Right renal pelvis (tissue), 4 donors: ENCODE data around the gene TFDP1. TPM values are rescaled to one million over a fixed set of nuclear protein-coding genes. Genes with fewer than 3 reads are reported as not detected.

Experiments
- DNase-seq, 4 donors: peaks; one replicate each; pipeline ENCODE4 v3.0.0-alpha.2; 2013; ENCODE audit warnings: low read depth in 4 of 4, low spot score in 3 of 4, missing footprints in 1 of 4
- polyA plus RNA-seq, 4 donors: library from polyadenylated mRNA; unstranded; fragments of 120-200 nt; gene quantifications; one replicate each; pipeline ENCODE4 v1.2.1, GENCODE V29; 2013; ENCODE audit not compliant: insufficient read length in 4 of 4

The TFDP1 gene
- polyA plus RNA-seq, 4 donors = 85.0 to 101 (median 90.7) TPM

GRCh38 chr13:113628291-113629270, 44.0 kb downstream of the TFDP1 start:
- no peak for DNase-seq

GRCh38 chr13:113629866-113630265, 45.3 kb downstream of the TFDP1 start:
- no peak for DNase-seq

- no peak for DNase-seq
Measured at GRCh38 chr13:113630296-113630695, 45.7 kb downstream of the TFDP1 start.

DNA sequence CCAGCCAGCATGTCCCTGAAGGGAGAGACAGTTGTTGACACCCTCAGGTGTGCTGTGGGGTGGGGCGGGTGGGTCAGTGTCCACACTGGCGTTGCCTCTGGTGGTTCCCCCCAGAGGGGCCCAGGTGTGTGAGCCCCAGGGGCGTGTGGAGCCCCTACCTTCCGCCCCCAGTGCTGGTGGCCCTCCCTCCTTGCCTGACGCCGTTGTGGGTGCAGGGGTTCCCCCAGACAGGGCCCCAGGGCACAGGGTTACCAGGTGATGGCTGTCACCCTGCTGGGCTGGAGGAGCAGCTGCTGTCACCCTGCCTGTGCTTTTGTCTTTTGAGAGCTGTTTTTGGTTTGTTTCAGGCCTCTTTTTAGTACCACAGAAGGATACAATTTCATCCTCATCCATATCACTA, 46.3 kb downstream of the TFDP1 start:
- DNase-seq = no peak

DNA sequence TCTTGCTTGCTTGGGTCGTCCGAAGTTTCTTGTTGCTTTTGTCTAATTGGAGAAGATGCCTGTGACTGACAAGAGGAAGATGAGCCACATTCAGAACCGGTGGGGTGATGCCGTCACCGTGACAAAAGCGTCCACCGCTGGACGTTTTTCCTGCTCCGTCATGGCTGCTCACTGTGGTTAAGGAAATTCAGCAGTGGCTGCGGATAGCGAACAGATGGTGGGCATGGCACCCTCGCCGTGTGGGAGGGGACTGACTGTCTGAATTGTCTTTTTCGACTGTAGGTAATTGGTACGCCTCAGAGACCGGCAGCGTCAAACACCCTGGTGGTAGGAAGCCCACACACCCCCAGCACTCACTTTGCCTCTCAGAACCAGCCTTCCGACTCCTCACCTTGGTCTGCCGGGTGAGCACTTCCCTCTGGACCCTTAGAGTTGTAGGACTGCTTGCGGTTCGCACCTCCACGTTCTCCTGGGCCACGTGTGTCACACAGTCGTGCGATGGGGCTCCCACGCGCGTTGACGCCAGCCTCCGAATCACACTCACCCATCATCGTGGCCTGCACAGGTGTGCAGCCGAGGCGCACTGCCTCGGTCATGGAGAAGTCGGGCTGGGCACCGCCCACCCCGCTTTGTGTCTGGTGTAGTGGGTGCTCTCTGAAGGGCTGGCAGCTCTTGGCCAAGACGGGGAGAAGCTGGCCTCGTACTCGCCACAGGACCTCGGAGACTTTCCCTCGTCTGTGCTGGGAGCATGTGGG, 47.0 kb downstream of the TFDP1 start:
- no peak for DNase-seq

DNA sequence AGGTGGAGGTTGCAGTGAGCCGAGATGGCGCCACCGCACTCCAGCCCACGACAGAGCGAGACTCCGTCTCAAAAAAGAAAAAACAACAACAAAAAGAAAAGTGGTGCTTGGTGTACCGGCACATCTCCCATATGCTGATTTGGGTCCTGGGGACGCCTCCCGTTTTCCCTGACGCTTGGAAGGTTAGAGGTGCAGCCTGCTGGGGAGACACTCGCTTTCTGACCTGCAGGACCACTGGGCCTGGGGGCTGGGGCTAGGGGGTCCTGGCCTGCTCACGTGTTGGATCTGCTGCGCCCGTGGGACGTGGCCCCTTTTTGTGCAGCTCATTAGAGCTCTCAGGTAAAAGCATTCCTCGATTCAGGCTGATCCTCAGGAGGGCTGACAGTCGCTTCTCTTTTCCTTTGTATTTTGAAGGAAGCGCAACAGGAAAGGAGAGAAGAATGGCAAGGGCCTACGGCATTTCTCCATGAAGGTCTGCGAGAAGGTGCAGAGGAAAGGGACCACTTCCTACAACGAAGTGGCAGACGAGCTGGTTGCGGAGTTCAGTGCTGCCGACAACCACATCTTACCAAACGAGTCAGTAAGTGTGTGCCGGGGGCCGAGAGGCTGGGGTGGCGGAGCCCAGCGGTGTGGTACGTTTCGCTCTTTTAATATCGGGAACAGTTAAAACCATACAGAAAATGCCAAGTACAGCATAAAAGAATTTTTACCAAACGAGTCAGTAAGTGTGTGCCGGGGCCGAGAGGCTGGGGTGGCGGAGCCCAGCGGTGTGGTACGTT, 48.3 kb downstream of the TFDP1 start:
- DNase-seq = no peak

DNA sequence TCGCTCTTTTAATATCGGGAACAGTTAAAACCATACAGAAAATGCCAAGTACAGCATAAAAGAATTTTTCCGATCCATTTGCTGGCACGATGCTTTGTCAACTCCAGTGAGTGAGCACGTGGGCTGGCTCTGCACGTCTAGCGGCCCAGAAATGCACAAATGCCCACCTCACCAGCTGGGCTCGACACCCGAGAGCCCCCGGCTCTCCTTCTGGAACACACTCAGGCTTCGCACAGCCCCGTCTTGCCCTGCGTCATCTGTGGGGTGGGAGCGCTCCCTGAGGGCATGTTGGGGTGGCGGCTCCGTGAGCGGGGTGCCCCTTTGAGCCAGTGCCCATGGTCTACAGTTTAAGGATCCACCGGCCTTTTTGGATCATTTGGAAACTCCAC, 48.9 kb downstream of the TFDP1 start:
- DNase-seq = no peak

GRCh38 chr13:113634279-113635047, 49.9 kb downstream of the TFDP1 start:
- no peak for DNase-seq

GRCh38 chr13:113635048-113635420, 50.5 kb downstream of the TFDP1 start:
- no peak for DNase-seq

DNA sequence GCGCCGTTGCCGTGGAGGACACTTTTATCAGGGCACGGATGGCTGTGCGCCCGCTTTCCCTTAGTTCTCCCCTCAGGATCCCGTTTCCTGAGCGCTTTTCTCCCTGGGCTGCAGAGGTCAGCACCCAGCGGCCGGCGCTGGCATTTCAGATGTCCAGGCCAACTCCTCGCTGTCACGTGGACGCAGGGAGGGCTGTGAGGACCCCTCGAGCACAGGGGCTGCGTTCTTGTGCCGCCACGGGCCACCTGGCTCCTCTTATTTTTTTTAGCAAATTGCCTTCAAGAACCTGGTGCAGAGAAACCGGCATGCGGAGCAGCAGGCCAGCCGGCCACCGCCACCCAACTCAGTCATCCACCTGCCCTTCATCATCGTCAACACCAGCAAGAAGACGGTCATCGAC, 51.2 kb downstream of the TFDP1 start:
- DNase-seq = no peak

DNA sequence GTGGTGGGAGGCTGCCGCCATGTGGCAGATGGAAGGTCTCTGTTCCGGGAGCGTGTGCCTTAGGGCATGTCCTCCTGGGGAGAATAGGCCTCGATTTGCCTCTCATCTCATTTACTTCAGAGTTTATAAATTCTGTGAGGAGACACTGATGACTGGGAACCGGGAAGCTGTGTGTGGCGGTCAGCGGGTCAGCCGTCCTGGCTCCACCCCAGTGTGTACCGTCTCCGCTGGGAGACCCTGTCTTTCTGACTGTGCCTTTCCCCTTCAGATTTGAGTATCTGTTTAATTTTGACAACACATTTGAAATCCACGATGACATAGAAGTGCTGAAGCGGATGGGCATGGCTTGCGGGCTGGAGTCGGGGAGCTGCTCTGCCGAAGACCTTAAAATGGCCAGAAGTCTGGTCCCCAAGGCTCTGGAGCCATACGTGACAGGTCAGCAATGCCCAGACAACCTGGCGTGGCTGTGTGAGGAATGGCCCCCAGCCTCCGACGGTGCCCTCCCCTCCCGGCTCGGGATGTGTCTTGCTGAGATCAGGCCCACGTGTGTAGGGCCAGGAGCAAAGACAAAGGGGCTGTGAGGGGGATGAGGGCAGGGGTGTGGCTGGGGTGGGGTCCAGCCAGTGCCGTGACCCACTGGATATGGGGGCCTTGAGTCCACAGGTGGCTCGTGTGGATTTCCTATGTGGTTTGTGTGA, 51.9 kb downstream of the TFDP1 start:
- DNase-seq = no peak

DNA sequence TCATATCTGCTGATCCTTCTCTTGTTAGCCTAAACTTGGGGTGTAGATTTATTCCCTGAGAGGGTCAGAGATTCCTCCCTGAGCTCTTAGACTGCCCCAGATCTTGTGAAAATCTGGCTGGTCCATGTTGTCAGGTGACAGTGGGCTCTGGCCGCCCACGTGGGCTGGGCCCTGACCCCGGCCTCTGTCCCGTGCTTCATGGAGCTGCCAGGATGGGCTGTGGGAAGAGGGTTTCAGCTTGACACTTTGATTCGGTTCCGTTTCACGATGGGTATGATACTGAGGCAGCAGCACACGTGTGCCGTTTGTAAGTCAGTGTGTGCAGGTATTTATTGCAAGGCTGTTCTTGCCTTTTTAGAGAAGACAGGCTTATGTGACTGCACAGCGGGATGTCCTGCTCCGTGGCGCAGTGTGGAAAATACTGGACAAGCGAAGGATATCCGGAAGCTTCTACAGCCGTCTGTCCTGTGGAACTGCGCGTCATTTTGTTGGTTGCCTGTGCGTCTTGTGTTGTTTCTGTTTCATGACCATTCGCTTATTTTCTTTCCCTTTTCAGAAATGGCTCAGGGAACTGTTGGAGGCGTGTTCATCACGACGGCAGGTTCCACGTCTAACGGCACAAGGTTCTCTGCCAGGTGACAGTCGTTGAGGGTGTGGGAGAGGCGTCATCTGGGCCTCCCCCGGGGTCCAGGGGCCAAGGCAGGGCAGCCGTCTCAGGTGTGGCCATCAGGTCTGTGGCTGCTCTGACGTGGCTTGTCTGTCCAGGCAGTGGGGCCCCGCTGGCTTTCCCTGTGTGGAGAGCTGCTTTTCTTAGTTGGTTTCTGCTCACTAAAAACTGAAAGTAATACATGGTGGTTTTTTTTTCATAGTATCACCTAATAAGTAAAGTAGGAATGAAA, 53.0 kb downstream of the TFDP1 start:
- DNase-seq = no peak

DNA sequence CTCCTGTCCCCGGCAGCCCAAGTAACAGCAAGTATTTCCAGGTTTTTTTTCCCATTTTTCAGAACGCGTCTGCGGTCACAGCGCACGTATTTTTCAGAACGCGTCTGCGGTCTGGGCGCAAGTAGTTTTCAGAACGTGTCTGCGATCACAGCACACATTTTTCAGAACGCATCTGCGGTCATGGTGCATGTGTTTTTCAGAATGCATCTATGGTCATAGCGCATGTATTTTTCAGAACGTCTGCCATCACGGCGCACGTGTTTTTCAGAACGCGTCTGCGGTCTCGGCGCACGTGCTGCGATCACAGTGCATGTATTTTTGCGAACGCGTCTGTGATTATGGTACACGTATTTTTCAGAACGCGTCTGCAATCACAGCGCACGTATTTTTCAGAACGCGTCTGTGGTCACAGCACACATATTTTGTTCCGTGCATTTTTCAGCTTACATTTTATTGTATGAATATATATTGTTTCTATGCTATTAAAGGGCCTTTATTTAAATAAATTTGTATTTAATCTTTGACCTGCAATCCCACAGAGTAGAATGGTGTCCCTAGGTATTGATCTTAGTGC, 53.7 kb downstream of the TFDP1 start:
- no peak for DNase-seq

GRCh38 chr13:113638806-113639205, 54.3 kb downstream of the TFDP1 start:
- no peak for DNase-seq

DNA sequence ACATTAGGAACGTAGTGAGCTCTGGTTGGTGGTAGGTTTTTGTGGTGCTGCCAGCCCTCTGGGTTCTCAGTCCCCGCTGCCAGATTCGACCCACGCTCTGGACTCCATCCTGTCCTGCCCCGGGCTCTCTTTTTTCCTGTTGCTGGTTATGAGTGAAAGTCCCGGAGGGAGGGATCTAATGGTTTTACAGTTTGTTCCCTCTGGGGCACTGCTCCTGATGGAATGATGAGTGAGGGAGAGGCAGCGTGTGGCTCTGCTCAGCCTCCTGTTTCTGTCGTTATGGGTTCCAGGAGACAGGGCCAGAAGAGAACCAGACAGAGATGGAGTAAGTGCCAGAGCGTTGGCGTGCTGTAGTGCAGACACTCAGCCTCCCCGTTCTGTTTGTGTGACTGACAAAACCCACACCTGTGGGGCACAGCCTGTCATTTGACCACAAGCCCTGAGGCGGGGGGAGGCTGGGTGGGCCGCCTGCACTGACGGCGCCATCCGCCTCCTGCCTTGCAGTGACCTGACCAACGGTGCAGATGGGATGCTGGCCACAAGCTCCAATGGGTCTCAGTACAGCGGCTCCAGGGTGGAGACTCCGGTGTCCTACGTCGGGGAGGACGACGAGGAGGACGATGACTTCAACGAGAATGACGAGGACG, 55.2 kb downstream of the TFDP1 start:
- DNase-seq = no peak

DNA sequence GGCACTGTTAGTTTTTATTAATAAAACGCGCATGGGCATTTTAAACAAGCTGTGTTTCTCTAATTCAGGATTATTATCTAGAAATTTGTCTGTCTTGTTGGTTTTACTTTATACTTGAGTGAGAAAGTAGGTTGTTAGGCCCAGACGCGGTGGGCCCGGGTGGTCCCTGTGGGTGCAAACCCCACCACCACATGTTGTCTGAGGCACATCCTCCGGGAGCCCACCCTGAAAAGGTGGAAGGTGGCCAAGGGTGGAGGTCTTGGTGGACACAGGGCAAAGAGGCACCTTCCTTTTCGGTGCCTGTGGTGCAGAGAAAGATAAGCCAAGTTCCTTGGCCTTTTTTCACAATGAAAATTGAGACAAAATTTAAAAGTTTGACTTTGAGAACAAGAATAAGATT, 56.9 kb downstream of the TFDP1 start:
- no peak for DNase-seq

DNA sequence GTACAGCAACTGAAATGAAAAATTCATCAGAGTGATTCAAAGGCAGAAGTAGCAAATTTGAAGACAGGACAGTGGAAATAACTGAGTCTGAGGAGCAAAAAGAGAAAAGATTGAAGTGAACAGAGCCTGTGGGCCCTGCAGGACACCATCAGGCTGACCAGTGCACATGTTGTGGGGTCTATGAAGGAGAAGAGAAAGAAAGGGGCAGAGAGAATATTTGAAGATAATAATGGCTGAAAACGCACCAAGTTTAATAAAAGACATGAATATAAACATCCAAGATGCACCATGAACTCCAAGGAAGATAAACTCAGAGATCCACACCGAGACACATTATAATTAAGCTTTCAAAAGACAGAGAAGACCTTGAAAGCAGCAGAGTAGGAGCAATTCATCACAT, 58.0 kb downstream of the TFDP1 start:
- no peak for DNase-seq

DNA sequence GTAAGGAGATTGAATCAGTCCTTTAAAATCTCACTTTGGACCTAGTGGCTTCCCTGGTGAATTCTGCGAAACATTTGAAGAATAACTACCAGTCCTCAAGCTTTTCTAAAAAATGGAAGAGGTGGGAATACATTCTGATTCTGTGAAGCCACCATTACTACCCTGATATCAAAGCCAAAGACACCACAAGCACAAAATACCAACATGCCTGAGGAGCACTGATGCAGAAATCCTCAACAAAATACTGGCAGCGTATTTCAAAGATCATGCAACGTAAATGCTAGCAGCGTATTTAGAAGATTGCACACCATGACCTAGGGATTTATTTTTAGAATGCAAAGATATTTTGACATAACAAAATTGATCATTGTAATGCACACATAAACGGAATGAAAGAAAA, 59.0 kb downstream of the TFDP1 start:
- DNase-seq = no peak
